Fibroblast of mammary gland (primary cell): ENCODE results near the gene SIAH3.

Experiments
- DNase-seq: peaks from one replicate; pipeline ENCODE4 v3.0.0-alpha.2; 2010; ENCODE audit warnings: low read depth
- H3K4me3 ChIP-seq: 2 replicates; pipeline ENCODE4 v1.5.1; 2011; ENCODE audit warnings: low read depth, mild to moderate bottlenecking, low read length, moderate library complexity; ENCODE audit not compliant: control insufficient read depth
- TF ChIP-seq, protein P1 (sequence below): conservative IDR thresholded peaks from 2 replicates; pipeline ENCODE4 v1.5.1; 2011; ENCODE audit warnings: low read depth, low read length, inconsistent platforms; ENCODE audit not compliant: control insufficient read depth, insufficient read depth

The SIAH3 gene

DNA sequence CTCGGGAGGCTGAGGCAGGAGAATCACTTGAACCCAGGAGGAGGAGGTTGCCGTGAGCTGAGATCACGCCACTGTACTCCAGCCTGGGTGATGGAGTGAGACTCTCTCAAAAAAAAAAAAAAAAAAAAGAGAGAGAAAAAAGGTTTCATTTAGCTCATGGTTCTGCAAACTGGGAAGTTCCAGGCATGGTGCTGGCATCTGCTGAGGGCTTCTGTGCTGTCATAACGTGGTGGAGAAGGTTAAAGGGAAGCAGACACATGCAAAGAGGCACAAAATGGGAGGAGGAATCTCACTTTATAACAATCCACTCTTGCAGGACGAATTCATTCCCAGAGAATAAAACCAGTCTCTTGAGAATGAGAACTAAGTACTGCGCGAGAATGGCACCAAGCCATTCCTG, 34.9 kb upstream of the SIAH3 start:
- TF ChIP-seq, protein P1, sequence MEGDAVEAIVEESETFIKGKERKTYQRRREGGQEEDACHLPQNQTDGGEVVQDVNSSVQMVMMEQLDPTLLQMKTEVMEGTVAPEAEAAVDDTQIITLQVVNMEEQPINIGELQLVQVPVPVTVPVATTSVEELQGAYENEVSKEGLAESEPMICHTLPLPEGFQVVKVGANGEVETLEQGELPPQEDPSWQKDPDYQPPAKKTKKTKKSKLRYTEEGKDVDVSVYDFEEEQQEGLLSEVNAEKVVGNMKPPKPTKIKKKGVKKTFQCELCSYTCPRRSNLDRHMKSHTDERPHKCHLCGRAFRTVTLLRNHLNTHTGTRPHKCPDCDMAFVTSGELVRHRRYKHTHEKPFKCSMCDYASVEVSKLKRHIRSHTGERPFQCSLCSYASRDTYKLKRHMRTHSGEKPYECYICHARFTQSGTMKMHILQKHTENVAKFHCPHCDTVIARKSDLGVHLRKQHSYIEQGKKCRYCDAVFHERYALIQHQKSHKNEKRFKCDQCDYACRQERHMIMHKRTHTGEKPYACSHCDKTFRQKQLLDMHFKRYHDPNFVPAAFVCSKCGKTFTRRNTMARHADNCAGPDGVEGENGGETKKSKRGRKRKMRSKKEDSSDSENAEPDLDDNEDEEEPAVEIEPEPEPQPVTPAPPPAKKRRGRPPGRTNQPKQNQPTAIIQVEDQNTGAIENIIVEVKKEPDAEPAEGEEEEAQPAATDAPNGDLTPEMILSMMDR, result no peak
- no peak for DNase-seq
- no peak overlapping the region for H3K4me3 ChIP-seq

DNA sequence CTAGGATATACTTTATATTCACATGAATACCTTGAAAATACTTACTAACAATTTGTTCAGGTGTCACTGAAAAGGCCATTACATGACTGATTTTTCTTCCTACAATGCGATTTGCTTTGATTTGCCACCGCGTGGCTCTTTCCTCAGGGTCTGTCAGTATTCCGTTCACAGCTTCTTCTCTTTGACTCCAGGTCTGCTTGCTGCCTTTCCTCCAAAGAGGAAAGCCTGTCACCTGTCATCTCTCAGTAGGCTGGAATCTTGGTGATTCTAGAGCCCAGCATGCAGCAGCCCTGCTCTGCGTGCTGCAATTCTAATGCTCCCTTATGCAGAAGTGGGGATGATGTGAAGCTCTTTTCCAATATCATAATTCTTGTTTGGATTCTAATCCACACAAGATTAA, 33.6 kb upstream of the SIAH3 start:
- no peak for DNase-seq

DNA sequence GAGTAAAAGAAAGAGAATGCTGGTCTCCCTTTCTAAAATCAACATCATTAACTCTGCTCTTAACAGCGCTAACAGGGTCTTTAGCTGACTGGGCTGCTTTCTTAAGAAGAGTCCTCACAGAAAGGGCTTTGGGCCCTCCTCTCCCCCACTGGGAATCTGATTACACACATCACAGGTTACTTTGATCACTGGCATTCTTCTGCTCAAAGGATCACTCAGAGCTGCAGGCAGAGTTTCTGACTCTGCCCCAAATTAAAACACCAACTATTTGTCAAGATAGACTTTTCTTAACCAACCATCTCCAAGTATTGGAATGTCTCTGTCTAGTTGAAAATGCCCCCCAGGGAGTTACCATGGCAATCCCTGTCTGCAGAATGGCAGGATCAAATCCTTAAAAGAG, 31.1 kb upstream of the SIAH3 start:
- TF ChIP-seq, protein P1, result no peak

More for the DNA sequence above, 33.6 kb upstream of the SIAH3 start:
- TF ChIP-seq, protein P1, result no peak
- no peak overlapping the region for H3K4me3 ChIP-seq

DNA sequence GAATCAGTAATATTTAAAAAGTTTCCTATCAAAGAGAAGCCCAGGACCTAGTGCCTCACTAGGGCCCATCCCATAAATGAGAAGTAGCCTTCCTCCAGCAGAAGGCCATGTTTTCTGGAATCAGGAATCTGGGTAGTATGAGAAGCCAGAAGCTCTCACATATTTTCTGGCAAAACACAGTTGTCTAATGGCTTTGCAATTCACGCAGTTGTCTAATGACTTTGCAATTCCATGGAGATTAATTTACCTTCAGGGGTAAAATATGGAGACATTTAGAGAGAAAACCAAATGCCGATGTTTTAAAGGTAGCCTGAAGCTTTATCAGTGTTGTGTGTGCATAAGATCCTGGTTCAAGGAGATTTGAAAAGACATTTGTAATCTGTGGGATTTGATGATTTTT, 29.8 kb upstream of the SIAH3 start:
- DNase-seq, result no peak
- no peak overlapping the region for H3K4me3 ChIP-seq
- TF ChIP-seq, protein P1, result no peak

More for the DNA sequence above, 31.1 kb upstream of the SIAH3 start:
- DNase-seq, result no peak
- H3K4me3 ChIP-seq, result no peak overlapping the region

- no peak overlapping the region for H3K4me3 ChIP-seq
- TF ChIP-seq, protein P1, result no peak
- DNase-seq, result no peak
These were observed 28.7 kb upstream of the SIAH3 start for GRCh38 chr13:45880242-45880641.

GRCh38 chr13:45879666-45880065, 28.1 kb upstream of the SIAH3 start:
- DNase-seq, result peak; percentile 18
- TF ChIP-seq, protein P1, result peak; percentile 15
- no peak overlapping the region for H3K4me3 ChIP-seq

DNA sequence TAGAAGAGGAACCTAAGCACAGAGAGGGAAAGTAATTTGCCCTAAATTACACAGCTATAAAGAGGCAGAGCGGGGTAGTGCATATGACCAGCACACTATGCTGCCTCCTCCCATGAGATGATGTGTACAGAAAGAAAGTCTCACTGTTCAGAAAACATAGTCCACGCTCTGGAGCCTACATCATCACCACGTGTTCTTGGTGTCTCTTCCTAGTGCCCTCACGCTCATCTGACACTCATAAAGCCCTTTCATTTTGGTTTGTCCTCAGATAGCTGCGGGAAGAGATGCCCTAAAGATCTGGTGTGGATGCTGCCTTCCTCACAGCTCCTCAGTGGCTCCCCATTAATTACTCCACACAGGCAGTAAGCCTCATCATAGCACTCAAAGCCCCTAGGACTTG, 27.4 kb upstream of the SIAH3 start:
- TF ChIP-seq, protein P1, result no peak
- no peak for DNase-seq
- no peak overlapping the region for H3K4me3 ChIP-seq
